DLD1 (cell line): ENCODE data around the gene DNMT3L.

Experiments used
- in situ Hi-C: cut with HindIII; loops from 2 replicates; pipeline ENCODE4 v1.10.0; 2017; ENCODE audit warnings: low sequenced_read_pairs

The DNMT3L gene

DNA sequence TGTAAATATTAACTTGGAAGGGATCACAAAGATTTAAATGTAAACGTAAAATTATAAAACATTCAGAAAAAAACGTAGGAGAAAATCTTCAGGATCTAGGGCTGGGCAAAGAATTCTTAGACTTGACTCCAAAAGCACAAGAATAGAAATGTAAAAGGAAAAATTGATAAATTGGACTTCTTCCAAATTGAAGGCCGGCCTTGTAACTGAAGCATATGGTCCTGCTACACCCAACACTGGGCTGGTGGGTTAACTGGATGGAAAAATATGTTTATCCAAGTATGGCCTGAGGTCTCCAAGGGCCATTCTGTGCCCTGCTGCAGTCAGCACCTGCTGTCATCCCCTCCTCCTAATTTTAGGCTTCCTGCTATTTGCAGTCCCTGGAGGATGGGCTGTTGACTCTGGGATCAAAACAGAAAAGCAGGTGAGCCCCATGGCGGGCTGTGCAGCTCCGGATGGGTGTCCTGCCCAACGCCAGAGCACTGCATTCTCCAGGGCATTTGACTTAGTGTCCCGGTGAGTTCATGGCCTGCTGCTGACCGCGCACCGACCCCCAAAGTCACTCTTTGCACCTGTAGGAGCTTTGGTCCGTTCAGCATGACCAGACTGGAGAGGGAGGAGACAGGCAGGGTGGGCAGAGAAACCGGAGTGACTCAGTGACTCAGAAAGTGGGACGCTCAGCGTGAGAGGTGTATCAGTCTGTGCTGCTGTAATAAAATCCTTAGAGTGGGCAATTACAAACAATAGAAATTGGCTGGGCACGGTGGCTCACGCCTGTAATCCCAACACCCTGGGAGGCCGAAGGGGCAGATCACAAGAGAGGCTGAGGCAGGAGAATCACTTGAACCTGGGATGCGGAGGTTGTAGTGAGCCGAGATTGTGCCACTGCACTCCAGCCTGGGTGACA lies 17.9 kb upstream of the DNMT3L start:
- in situ Hi-C loops = no loop called here

DNA sequence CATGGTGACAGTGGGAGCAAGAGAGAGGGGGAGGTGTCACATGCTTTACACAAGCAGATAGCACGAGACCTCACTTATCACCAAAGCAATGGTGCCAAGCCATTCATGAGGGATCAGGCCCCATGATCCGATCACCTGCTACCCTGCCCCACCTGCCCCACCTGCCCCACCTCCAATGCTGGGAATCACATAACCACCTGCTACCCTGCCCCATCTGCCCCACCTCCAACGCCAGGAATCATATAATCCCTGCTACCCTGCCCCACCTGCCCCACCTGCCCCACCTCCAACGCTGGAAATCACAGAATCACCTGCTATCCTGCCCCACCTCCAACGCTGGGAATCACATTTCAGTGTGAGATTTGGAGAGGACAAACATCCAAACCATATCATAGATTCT lies 13.3 kb upstream of the DNMT3L start:
- in situ Hi-C loops = no loop called here

DNA sequence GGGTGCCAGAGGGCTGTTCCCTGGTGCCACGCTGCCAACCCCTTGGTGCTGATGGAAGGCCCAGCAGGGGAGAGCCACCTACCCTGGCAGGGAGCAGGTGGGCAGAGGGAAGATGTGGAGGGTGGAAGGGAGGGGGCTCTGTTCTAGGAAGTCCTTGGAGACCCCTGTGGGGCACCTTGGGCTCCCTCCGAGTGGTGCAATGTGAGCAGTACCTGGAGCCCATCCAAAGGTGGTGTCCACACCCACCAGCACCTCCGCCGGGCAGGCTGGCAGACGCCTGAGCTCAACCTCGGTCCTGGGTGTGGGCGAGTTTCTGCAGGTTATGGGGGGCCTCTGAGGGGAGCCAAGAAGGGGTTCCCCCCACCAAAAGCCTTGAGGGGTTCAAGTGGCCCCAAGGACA lies 11.3 kb upstream of the DNMT3L start:
- in situ Hi-C loops = no loop called here

DNA sequence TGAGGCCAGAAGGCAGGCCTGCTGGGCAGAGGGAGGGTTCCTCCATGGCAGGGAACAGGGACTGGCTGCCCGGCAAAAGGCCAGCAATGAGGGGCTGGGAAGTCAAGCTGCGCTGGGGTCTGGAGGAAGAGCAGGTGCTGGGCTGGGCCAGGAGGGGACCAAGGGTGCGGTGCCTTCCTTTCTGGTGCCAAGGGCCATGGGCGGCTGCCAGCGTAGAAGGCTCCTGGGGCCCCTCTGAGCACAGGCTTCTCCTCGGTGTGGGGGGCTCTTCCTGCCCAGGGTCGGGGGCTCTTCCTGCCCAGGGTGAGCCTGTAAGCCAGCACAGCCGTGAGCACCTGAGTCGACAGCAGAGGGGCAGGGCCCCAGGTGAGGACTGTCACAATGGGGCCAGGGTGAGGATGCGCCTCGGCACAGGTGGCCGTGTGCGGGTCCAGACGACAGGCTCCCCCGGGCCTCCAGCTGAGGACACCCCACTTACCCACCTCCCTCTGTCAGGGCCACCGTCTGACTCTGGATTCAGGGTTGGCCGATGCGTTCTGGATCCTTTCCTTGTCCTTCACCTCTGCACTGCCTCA lies 10.7 kb upstream of the DNMT3L start:
- in situ Hi-C loops = no loop called here

DNA sequence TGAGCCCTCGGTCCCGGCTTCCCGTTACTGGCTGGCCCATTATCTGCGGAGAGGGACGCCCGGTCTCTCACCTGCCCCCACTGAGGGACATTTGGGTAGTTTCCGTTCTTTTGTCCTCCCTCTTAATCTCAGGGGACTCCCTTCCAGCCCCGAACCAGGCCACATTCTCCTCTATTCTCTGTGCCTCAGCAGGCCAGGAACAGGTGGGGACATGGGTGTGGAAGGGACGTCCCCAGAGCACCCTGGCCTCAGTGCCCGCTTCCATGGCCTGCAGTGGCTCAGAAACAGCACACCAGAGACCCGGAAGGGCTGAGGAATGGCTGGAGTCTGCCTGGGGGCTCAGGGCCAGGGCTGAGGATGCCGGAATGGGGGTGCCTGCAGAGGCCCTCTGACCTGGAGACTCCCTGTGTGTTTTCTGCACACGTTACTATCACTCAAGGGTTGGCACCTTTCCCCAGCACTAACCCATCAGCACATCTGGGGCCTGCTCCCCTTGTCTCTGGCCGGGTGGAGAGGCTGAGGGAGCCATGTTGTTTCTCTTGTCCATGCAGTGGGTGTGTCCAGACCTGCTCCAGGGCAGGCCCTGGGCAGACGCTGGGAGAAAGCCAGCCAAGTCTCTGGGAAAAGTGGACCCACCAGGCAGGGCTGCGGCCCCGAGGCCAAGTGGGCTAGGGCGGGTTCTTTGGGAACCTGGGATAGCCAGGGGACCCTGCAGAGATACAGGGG lies 10.0 kb upstream of the DNMT3L start:
- in situ Hi-C loops = no loop called here

DNA sequence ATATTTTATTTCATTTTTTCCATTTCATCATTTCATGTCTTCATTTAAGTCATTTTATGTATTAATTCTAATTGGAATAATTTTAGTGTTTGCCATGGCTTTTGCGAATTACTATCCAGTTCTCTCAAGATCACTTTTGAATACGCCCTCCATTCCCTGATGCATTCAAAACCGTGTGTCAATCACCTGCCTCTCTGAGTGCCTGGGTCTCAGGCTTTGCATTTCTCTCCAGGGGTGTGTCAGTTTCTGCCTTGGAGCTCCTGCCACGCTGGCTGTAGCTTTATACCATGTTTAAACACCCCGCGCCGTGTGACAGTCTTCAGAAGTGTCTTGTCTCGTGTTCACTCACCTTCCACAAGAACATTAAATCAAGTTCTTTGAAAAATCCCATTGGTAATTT lies 7.4 kb upstream of the DNMT3L start:
- in situ Hi-C loops = no loop called here

DNA sequence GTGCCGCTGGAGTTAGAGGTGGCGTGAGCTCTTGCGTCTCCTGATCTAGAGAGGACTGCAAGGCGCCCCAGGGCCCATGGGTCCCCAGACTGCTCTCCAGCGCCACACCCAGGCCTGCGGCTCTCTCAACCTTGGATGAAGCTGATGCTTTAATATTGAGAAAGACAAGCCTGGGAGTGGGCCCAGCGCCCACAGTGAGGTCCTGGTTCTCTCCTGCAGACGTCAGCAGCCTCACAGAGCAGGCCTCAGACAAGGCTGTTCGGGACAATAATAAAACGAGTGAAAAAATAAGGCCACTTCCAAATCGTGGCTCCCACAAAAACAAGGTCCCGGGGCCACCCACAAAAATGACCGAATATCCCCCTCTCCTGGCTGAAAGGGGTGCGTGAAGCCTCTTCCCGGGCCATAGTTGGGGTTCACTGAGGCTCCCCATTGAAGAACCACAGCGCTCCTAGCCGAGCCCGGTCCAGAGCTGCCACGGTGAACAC lies 6.0 kb upstream of the DNMT3L start:
- in situ Hi-C loops = no loop called here

DNA sequence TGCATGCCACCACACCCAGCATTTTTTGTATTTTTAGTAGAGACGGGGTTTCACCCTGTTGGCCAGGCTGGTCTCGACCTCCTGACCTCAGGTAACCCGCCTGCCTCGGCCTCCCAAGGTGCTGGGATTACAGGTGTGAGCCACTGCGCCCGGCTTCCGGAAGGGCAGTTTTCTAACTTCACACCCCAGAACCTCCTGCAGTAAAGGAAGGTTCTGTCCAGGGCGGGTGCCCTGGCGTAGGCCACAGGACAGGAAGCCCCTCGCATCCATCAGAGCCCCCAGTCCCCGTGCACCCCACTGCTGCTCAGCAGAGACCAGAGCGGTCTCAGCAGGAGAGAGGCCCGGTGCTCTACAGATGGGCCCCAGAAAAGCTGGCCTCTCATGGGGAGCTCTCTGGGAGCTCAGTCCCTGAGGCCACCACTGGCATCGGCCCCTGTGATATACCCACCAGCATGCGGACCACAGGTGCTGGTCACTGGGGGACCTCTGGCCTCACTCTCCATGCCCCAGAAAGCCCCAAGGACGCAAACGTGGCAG lies 4.1 kb upstream of the DNMT3L start:
- in situ Hi-C loops = no loop called here

DNA sequence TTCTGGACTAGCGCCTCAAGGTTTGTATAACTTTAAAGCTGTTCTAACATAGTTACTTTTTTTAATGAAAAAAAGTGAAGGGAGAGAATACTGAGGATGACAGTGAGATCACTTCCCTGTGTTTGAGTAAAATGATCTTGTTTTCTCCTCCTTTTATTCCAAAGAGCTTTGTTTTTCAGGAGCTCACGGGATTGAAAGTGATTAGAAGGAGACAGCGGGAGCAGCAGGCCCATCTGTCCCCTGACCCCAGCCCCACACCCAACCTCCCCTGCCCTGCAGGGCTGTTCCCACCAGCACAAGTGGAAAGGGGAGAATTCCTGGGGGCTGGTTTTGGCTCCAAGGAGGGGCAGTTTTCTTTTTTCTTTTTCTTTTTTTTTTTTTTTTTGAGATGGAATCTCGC lies 2.1 kb upstream of the DNMT3L start:
- in situ Hi-C loops = no loop called here

DNA sequence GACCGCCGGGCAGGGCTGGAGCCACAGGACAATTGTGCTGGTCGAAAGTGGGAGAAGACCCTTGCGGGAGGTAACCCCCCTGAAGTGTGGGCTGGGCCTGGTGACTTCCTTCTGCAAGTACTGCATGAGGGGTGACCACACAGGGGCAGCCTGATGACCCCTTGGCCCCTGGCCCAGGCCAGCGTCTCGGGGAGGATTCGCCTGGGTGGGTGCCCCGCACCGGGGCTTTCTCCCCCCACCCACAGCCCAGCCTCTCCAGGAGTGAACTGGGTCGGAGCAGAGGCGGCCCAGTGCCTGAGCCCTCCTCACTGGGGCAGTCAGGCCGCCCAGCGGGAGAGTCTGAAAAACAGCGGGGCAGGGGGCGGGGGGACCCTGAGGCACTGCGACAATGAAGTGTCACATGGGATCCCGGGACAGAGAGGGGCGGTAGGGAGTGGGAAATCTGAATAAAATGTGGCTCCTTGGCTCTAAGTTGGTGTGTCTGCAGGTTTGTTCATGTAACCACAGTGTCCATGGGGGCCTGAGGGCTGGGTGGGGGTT lies 1.6 kb upstream of the DNMT3L start:
- in situ Hi-C loops = no loop called here

DNA sequence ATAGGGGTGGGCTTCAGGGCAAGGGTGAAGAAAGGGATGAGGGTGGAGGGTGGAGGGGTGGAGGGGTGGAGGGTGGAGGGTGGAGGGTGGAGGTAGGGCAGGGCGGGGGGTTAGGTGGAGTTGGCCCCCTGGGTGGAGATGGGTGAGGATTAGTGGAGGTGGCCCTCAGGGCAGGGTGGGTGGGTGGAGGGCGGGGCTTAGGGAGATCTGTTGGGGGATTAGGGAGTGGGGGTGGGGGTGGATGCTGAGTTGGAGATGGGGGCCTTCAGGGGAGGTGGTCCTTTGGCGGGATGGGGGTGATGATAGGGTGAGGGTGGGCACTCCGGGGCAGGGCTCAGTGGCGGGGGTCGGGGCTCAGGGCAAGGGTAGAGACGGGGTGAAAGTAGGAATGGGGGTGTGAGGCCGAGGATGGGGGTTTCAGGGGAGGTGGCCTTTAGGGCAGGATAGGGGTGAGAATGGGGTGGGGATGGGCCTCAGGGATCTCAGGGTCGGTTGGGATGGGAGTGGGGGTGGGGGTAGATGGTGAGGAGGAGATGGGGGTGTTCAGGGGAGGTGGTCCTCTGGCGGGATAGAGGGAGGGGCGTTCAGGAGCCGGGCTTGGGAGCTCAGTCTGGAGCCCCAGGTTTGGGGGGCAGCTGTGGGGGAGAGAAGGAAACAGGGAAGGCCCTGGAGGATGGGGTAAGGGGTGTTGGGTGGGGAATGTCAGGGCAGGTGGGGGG lies 800 bp upstream of the DNMT3L start:
- in situ Hi-C loops = no loop called here

DNA sequence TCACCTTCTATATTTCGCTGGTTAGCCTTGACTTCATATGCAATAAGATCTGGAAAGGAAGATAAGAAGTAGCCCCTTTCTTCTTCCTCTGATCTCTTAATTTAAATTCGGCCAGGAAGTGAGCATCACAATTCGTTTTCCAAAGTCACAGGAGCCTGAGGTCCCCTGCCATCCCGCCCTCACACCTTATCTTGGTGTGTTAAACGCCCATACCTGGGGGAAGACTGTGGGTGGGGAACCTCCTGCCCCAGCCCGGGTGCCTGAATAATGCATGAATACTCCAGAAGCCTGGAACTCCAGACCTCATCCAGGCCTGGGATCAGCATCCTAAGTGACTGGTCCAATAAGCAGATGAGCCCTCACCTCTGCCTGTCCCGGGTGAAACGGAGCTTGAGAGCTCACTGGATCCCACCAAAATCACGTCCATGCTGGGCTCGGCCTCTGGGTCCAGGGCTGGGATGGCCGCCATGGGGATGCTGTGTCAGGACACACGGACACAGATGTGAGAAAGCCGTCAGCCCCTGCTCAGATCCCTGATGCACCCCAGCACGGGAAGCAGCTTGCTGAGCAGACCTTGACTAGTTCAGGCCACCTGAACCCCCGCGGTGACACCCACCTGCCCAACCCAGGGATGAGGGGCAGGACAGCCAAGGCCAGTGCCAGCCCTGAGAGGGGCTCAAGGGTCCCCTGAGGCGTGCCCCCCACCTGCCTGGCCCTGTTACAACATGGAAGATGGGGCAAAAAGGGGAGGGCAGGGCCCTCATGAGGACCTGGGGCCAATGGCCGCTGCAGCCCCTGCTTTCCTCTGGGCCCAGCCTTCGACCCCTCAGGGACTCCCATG lies 686 bp downstream of the DNMT3L start:
- in situ Hi-C loops = no loop called here

DNA sequence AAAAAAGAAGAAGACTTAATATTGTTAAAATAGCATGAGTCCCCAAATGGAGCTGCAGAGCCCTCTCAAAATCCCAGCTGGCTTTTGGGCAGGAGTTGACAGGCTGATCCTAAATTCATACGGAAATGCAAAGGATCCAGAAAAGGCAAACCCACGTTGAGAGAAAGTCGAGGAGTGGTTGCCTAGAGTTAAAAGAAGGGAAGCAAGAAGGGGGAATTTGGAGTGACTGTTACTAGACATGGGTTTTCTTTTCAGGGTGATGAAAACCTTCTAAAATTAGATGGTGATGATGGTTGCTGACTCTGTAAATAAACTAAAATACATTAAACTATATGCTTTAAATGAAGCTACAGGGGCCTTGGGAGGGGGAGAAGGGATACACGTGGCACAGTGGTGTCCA lies 1.6 kb downstream of the DNMT3L start:
- in situ Hi-C loops = no loop called here

DNA sequence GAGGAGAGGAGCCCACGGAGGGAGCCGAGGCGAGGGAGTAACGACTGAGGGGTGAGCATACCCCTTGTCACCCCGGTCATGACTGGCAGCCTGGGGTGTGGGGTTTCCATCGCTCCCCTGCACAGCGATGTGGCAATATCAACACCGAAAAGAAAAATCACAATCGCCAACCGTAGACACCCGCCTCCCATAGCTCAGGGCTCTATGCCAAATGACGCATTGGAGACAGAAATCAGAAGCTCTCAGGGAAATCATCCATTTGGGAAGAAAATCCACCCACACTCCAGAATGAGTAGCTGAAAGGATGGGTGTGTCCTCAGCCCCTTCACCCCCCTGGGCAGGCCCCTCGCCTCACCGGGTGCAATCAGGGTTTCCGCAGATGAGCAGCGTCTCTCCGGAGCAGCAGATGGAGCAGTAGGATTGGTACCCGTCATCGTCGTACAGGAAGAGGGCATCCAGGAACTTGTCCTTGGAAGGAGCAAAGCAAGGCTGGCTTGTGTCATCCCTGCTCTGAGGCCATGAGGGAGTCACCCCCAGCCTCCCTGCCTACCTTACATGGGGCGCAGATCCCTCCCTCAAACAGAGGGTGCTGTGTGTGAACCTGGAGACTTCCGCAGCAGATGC lies 2.5 kb downstream of the DNMT3L start:
- in situ Hi-C loops = no loop called here

DNA sequence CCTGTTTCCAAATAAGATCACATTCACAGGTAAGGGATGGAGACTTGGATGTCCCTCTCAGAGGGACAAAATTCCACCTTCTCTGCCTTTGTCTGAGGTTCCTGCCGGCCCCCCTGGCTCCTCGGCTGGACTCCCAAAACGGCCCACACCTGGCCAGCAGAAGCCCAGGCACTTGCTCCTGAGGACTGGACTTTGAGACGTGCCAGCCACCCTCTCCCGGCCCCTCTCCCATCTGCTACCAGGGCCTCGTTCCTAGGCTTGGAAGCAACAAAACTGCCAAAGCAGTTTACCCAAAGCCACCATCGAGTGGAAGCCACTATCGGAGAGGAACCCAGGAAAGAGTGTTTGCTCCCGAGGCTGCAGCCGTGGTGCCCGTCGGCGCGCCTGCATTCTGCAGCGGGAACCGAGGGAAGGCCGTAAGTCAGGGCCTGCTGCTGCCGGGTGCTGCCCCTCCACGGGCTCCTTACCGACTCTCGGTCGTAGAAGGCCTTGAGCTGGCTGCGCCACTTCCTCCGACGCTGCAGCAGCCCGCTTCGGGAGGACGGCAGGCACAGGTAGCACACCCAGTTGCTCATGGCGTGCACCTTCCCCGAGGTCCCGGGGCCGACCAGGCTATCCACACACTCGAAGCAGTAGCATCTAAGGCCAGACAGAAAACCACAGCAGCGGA lies 3.5 kb downstream of the DNMT3L start:
- in situ Hi-C loops = no loop called here

DNA sequence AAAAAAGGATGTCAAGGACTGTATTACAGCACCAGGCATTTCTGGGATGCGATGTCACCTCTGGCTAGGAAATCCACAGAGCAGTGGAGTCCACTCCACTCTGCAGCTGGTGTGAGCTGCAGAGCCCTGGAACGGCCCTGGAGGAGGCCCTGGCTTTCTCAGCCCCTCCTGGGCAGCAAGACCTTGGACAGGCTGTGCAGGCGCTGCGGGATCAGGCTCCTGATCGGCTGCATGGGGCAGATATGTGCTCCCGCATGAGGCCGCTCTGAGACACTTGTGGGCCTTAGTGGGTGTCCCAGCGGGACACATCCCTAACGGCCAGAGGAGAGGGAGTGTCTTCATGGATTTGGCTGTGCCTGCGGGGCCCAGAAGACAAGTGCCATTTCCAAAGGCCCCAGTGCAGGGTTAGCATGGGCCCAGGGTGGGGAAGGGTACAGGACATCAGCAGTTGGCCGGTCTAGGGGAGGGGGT lies 6.2 kb downstream of the DNMT3L start:
- in situ Hi-C loops = no loop called here

DNA sequence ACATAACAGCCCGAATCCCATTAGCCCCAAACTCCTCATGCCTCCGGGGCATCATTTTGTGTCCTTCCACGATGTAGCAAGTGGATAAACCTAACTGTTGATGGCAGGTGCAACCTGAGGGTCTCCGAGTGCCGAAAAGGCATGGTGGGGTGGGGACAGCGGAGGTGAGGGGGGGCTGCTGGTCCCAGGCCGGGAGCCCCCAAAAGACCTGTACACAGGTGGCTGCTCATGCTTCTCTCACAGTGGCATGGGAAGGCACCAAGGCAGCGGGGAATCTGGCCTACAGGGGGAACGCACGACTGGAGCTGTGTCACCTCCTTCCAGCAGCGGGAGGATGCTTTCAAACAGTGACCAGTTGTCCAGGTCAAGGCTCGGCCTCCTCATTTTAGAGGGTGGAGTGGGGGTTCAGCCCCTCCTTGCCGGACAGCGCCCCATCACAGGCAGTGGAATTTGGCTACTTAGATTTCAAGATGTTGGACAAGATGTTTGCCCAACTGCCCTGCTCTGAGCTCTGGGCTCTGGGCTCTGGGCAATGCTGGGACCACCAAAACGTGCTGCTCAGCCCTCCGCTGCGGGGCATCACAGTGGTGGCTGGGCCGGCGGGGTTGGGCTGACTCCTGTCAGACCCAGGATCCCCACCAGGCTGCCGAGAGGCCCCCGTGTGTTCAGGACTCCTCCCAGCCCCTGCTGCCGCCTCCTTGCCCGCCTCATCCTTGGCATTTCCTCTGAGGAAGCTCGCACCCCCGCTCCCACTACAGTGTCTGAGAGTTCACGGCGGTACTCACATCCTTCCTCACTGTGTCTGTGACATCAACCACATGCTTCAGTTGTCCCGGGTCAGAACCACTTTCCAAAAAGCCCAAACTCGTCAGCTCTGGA lies 7.6 kb downstream of the DNMT3L start:
- in situ Hi-C loops = no loop called here
